ENCODE measurements around the gene SOX8.

The SOX8 gene

DNA sequence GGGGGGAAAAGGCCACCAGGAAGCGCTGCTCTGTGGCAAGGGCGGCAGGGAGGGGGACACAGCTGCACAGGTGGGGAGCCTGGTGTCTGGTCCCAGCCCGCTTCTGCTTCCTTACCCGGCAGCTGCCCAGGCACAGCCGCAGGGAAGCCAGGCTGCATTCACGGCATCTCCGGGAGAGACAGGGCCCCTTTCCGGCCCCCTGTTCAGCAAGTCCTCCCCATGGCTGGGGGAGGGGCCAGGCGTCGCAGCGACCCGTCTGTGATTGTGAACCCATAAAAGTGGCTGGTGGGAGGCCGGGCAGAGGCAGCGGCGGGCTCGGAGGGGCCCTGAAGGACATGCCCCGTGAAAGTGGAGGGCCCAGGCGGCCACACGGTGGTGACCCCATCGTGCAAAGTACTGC is 28.7 kb downstream of the SOX8 start:
- DNase-seq: no peak

DNA sequence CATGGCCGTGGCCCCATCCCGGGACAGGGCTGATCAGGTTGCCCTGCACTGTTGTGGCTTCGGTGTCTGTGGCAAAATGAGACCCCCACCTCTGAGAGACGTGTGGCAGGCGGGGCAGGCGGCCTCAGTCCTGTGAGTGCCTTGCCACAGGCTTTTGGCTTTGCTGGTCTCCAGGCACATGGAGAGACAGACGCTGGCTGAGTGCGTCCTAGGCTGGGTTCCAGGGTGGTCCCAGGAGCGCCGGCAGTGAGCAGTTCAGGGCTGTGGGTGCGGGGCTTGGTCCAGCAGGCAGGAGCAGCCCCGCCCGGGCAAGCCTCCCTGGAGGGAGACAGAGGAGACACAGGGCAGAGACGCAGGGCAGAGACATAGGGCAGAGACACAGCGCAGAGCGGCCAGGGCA is 29.2 kb downstream of the SOX8 start:
- no peak for DNase-seq

DNA sequence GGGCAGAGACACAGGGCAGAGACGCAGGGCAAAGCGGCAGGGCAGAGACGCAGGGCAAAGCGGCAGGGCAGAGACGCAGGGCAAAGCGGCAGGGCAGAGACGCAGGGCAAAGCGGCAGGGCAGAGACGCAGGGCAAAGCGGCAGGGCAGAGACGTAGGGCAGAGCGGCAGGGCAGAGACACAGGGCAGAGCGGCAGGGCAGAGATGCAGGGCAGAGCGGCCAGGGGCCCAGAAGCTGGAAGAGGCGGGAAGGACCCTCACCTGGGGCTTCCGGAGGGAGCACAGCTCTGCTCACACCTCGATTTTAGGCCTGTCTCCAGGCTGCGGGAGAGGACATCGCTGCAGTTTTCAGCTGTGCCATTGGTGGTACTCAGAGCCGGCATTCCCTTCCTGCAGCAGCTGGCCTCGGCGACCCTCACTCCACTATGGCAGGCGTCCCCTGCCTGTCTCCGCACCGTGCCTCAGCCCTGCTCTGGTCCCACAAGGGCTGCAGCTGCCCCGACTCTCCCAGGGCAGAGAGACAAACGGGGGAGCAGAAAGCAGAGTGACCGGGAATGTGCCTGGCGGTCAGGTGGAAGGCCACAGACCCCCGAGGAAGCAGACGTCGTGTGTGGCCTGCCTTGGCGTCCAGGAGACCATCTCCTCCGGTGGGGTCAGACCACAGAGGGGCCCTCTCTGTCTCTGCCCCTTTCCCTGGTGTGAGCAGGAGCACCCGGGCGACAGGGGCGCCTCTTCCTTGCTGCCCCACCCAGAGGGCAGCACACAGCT is 29.9 kb downstream of the SOX8 start:
- no peak for DNase-seq

GRCh38 chr16:1012135-1012534 is 30.6 kb downstream of the SOX8 start:
- no peak for DNase-seq

- no peak for DNase-seq
Observed at GRCh38 chr16:1012722-1013592, 31.4 kb downstream of the SOX8 start.

- no peak for DNase-seq
Observed at GRCh38 chr16:1013593-1013900, 32.0 kb downstream of the SOX8 start.

GRCh38 chr16:1014221-1014620 is 32.7 kb downstream of the SOX8 start:
- DNase-seq: no peak

- no peak for DNase-seq
Observed at GRCh38 chr16:1014771-1015495, 33.4 kb downstream of the SOX8 start.

DNA sequence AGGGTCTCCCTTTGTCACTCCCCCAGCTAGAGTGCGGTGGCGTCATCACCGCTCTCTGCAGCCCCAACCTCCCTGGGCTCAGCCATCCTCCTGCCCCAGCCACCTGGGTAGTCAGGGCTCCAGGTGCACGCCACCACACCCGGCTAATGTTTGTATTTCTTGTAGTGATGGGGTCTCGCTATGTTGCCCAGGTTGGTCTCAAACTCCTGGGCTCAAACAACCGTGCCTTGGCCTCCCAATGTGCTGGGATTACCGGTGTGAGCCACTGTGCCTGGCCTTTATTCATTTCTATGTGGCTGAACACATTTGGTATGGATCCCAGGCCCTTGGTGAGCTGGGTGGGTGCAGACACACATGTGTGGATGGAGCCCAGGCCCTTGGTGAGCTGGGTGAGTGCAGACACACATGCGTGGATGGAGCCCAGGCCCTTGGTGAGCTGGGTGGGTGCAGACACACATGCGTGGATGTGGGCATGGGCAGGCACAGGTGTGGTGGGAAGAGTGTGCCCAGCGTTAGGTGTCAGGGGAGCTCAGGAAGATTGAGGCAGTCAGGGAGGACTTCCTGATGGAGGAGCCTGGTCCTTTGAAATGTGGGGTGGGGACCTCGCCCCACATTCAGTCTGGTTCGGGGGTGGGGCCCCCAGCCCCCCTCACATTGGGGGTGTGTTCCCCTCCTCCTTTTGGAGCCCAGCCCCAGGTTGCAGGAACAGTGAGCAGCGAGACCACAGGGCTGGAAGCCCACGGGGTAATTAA is 37.1 kb downstream of the SOX8 start:
- DNase-seq: no peak

DNA sequence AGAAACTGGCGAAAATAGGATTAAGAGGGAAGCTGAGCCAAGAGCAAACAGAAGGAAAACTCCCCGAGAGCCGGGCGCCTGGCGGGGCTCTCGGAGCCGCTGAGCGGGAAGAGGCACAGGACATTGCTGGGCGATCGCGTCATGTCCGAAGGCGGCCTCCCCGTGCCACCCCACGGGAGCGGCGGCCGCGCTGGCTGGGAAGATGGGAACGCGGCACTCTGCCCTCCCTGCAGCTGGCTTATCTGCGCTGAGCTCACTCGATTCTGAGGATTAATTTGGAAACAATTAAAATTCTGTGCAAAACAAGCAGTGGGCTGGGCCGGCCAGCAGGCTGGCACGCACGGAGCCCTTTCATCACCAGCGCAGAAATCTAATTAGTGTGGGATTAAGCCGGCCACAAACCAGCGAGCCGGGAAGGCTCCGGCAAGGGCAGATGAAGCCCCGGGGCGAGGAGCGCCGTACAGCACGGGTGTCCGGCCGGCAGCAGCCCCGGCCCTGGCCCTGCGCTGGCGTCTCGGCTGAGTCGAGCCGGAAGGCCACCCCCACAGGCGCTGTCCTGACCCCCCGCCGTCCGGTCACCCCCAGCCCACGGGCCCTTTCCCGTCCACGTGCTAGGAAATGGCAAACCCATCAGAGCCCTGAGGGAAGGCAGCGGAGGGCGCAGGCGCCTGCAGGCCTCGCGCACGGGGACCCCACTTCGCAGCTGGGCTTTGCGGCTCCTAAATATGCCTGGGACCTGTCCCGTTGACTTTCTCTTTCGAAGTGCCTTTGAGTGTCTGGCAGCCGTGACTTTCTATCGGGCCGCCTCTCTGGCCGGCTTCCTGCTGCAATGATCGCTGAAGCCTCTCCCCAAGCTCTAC is 37.9 kb downstream of the SOX8 start:
- DNase-seq: no peak

DNA sequence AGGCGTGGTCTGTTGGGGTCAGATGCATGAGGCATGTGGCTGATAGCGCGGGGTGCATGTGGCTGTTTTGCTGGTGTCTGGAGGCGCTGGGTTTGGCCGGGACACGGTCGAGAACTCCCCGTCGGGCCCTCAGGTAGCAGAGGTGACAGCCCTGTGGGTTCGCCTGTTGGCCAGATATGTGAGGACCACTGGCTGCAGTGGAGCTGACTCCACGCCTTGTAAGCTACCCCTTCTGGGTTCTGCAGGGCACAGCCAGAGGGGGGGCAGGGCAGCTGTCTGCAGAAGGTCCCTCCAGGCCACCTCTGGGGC is 38.5 kb downstream of the SOX8 start:
- no peak for DNase-seq

DNA sequence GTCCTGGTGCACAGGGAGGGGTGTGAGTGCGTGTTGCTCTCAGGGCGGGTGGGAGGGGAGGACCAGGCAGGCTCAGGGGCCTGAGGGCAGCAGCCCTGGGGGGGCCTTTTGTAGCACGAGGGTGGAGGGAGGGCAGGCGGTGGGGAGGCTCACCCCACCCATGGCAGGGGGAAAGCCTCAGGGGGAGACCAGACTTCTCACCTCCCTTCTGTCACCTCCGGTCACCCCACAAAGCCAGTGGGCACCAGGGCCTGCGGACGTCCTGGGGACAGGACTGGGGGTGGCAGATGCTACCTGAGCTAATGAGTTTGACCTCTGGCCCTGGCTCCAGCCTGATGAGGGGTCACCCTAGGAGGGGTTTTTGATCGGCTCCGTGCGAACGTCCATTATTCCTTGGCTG is 39.0 kb downstream of the SOX8 start:
- DNase-seq: no peak

GRCh38 chr16:1021553-1022160 is 40.1 kb downstream of the SOX8 start:
- DNase-seq: no peak

GRCh38 chr16:1022466-1022865 is 40.9 kb downstream of the SOX8 start:
- no peak for DNase-seq

- no peak for DNase-seq
Observed at GRCh38 chr16:1024138-1024537, 42.6 kb downstream of the SOX8 start.

GRCh38 chr16:1025183-1025809 is 43.7 kb downstream of the SOX8 start:
- peak in 3 of 4 experiments; percentile 22 to 36 (median 26) for DNase-seq

GRCh38 chr16:1026057-1026783 is 44.6 kb downstream of the SOX8 start:
- DNase-seq: no peak

GRCh38 chr16:1026784-1027500 is 45.4 kb downstream of the SOX8 start:
- DNase-seq: no peak

- DNase-seq: no peak
Observed at GRCh38 chr16:1027501-1027815, 45.9 kb downstream of the SOX8 start.

- no peak for DNase-seq
Observed at GRCh38 chr16:1028056-1028455, 46.5 kb downstream of the SOX8 start.
